ENCODE results near the gene CENATAC.

- no peak for TF ChIP-seq CTCF (conservative IDR thresholded peaks at IDR 0.05 in 1 of 2, IDR thresholded peaks at IDR 0.05 in 1 of 2; ENCODE audit: low read depth in 1 of 2, low read length in 2 of 2)
- no peak for TF ChIP-seq EZH2 (IDR thresholded peaks at IDR 0.05; ENCODE audit: low read length, missing control alignments)
Observed at GRCh38 chr11:118953265-118953664, 44.7 kb upstream of the CENATAC start.
